K562 (cell line): ENCODE results near the gene ELP1. TPM values are rescaled to one million over a fixed set of nuclear protein-coding genes. Genes with fewer than 3 reads are reported as not detected.

ENCODE experiments used
- ATAC-seq: fragments of 200-7000 bp; cut with Tn5 transposase; 3 replicates; pipeline ENCODE4 v1.9.1; 2020; ENCODE audit warnings: moderate library complexity
- BruUV-seq: library from RNA; stranded (reverse); fragments of 400-500 nt; replicated peaks from 2 replicates; lab custom pipeline; 2021; lab: Mats Ljungman, UMichigan
- CTCF ChIA-PET: fragments of 300-600 bp; formaldehyde crosslinking; extraction: SDS; loops from one replicate; lab custom pipeline; 2021; ENCODE audit warnings: low intra/inter-chr PET ratio; lab: Yijun Ruan, JAX
- POLR2A ChIA-PET: fragments of 300-600, 350-650 bp; sonication (Branson Sonifier 250); formaldehyde crosslinking; extraction: SDS; loops from one replicate; lab custom pipeline; 2021; ENCODE audit warnings: antibody characterized with exemption, inconsistent platforms; lab: Yijun Ruan, JAX
- DNase-seq, 4 experiments: peaks; one replicate each; pipeline versions ENCODE4 v3.0.0 to v3.0.0-alpha.2; 2011 to 2018; ENCODE audit warnings: low spot score in 3 of 4, mixed read lengths in 3 of 4; ENCODE audit errors: extremely low read depth in 1 of 4
- FAIRE-seq: peaks from 2 replicates; lab custom pipeline; 2011; peaks lifted over from hg19 to GRCh38; lab: Jason Lieb, UNC
- H2AFZ ChIP-seq: 2 replicates; pipeline ENCODE4 v1.6.0; 2011; ENCODE audit warnings: low read depth, low read length, control low read depth, inconsistent platforms
- H3K27ac ChIP-seq: fragments of 200-600 bp; 3 replicates; pipeline ENCODE4 v1.8.0; 2011; ENCODE audit warnings: low read depth, mild to moderate bottlenecking, control low read depth, inconsistent platforms, low read length, moderate library complexity, mixed read lengths; ENCODE audit errors: extremely low read depth
- H3K27me3 ChIP-seq, 2 experiments: fragments of 300-600 bp in 1 of 2; 2 replicates in 1 of 2; 3 replicates in 1 of 2; pipeline versions ENCODE4 v1.6.0 to v1.8.0; 2011; ENCODE audit warnings: inconsistent platforms in 2 of 2, low read length in 2 of 2, mild to moderate bottlenecking in 1 of 2, mixed read lengths in 1 of 2, moderate library complexity in 1 of 2; ENCODE audit not compliant: control insufficient read depth in 2 of 2, insufficient read depth in 2 of 2
- H3K36me3 ChIP-seq: fragments of 300-600 bp; 3 replicates; pipeline ENCODE4 v1.8.0; 2011; ENCODE audit warnings: mild to moderate bottlenecking, low read length, inconsistent platforms; ENCODE audit not compliant: control insufficient read depth, insufficient read depth
- H3K4me1 ChIP-seq, 2 experiments: fragments of 200-600 bp in 1 of 2; replicated peaks in 1 of 2; 2 replicates in 1 of 2; 3 replicates in 1 of 2; pipeline versions ENCODE4 v1.5.1 to v1.8.0; 2011; ENCODE audit warnings: inconsistent platforms in 2 of 2, low read length in 2 of 2, mild to moderate bottlenecking in 1 of 2, mixed read lengths in 1 of 2, moderate library complexity in 1 of 2; ENCODE audit not compliant: control insufficient read depth in 2 of 2, insufficient read depth in 2 of 2
- H3K4me2 ChIP-seq: 2 replicates; pipeline ENCODE4 v1.6.1; 2011; ENCODE audit warnings: low read length, control low read depth, inconsistent platforms, mixed read lengths; ENCODE audit not compliant: insufficient read depth
- H3K4me3 ChIP-seq: fragments of 200-600 bp; sonication (generic), shearing (Covaris generic); 2 replicates; pipeline ENCODE4 v1.5.1; 2016; ENCODE audit warnings: control low read depth, inconsistent platforms
- H3K79me2 ChIP-seq: fragments of 200-600 bp; 3 replicates; pipeline ENCODE4 v1.8.0; 2011; ENCODE audit warnings: low read length, inconsistent platforms; ENCODE audit not compliant: control insufficient read depth, insufficient read depth
- H3K9ac ChIP-seq, 2 experiments: 2 replicates each; pipeline versions ENCODE4 v1.6.0 to v1.6.1; 2011; ENCODE audit warnings: low read depth in 2 of 2, low read length in 2 of 2, control low read depth in 1 of 2, inconsistent platforms in 1 of 2, mild to moderate bottlenecking in 1 of 2, mixed read lengths in 1 of 2; ENCODE audit not compliant: insufficient read depth in 1 of 2
- H3K9me1 ChIP-seq: one replicate; pipeline ENCODE4 v1.6.0; 2011; ENCODE audit warnings: inconsistent platforms, mild to moderate bottlenecking, low read length, moderate library complexity; ENCODE audit not compliant: control insufficient read depth, insufficient read depth
- H3K9me3 ChIP-seq: replicated peaks from 2 replicates; pipeline ENCODE4 v1.5.1; 2011; ENCODE audit warnings: low read depth, low read length, inconsistent platforms; ENCODE audit not compliant: control insufficient read depth, insufficient read depth
- H4K20me1 ChIP-seq: replicated peaks from 2 replicates; pipeline ENCODE4 v1.6.1; 2011; ENCODE audit warnings: low read length, inconsistent platforms, mixed read lengths; ENCODE audit not compliant: control insufficient read depth, insufficient read depth
- CEBPZ ChIP-seq: fragments of 150-350 bp; IDR thresholded peaks from 2 replicates; pipeline ENCODE4 v1.6.1; 2014; ENCODE audit warnings: low read depth, mild to moderate bottlenecking, low read length, borderline replicate concordance
- ZFP36 ChIP-seq: fragments of 150-350 bp; IDR thresholded peaks from 2 replicates; pipeline ENCODE4 v1.6.1; 2018; ENCODE audit warnings: low read length, low read depth; ENCODE audit not compliant: partially characterized antibody
- ZNF551 ChIP-seq: fragments of 250-450 bp; sonication (Bioruptor Pico); IDR thresholded peaks from 2 replicates; pipeline ENCODE4 v1.5.0; 2021; ENCODE audit warnings: mild to moderate bottlenecking, moderate library complexity
- WGBS: fragments of 100-300 bp; shearing (Covaris generic); methylation state at CpG from one replicate; pipeline ENCODE4 v1.1.6; 2016; ENCODE audit warnings: low coverage, mixed read lengths; ENCODE audit not compliant: insufficient coverage; ENCODE audit errors: missing lambda C conversion rate; 5-methylcytosine and 5-hydroxymethylcytosine counted together
- in situ Hi-C: fragments of 300-500 bp; cut with MboI; formaldehyde crosslinking; loops from 4 replicates; pipeline ENCODE4 v1.15.0; 2018; ENCODE audit warnings: inconsistent platforms, mixed read lengths
- intact Hi-C: fragments of 100-400 bp; cut with micrococcal nuclease; formaldehyde crosslinking; loops from 2 replicates; pipeline ENCODE4 v1.14.2; 2022
- polyA plus RNA-seq, 8 experiments: library from polyadenylated mRNA; depleted of rRNA in 4 of 8; stranded (reverse) in 5 of 8; unstranded in 3 of 8; fragments of >200 nt; fragmentation: Nextera tagmentation in 2 of 8; fragmentation: Illumina TruSeq in 1 of 8; extraction: Ambion mirVana in 2 of 8; extraction: Trizol in 1 of 8; gene quantifications; 2 replicates each; pipeline versions ENCODE4 v1.2.1 to v1.2.3, GENCODE V29; 2011 to 2014; ENCODE audit warnings: inconsistent platforms in 1 of 8, missing spikeins in 1 of 8
- small RNA-seq: library from RNA; depleted of rRNA; stranded (forward); fragments of <200 nt; gene quantifications from one replicate; pipeline ENCODE3, GENCODE V24; 2014
- total RNA-seq, 7 experiments: library from RNA; depleted of rRNA in 6 of 7; stranded (reverse); fragments of >200 nt in 6 of 7; fragmentation: Illumina TruSeq in 2 of 7; extraction: Trizol in 2 of 7; gene quantifications; 2 replicates each; pipeline versions ENCODE4 v1.2.1 to v1.2.3, GENCODE V29; 2011 to 2021; ENCODE audit warnings: low replicate concordance in 1 of 7

Gene ELP1
- total and polyA plus RNA-seq, 9 of the 15 experiments (the other 6 are each of a cell fraction or from before 2014, with no cell fraction given), result 17.0 to 48.6 (median 39.7) TPM

- Histone ChIP-seq H3K4me2 (no peak overlapping the region), H3K27me3 (no peaks in the 10 kb centered on the region), H4K20me1 (no peaks in the 10 kb centered on the region), H3K9me1 (no peaks in the 10 kb centered on the region), H2AFZ (no peak overlapping the region), H3K9me3 (no peaks in the 10 kb centered on the region), H3K4me1 (no peaks in the 10 kb centered on the region), H3K9ac (no peak overlapping the region), H3K79me2 (no peaks in the 10 kb centered on the region), H3K36me3 (no peaks in the 10 kb centered on the region), H3K4me3 (no peak overlapping the region), H3K27ac (no peak overlapping the region)
- DNase-seq, result no peak
- no peak for ATAC-seq
- in situ Hi-C loops, result no loop called here
- ChIA-PET POLR2A (no interaction called here), CTCF (no interaction called here)
- WGBS, result 3% methylated on average over 3 of the region's 3 CpGs
- no peak for FAIRE-seq
- BruUV-seq, result no TSS peak
- intact Hi-C loops, result no loop called here
- 0 out of 2 replicates have a peak, but pooled peaks have one; percentile 15 for TF ChIP-seq CEBPZ
- TF ChIP-seq ZNF551 (CRISPR knock-in tag), result no peak
- TF ChIP-seq ZFP36, result peak; percentile 84
- TF ChIP-seq, all 486 proteins: peak for 2
Observed at GRCh38 chr9:108823829-108824228, 110.1 kb downstream of the ELP1 start.

Small RNAs within 50 kb of the gene (small RNA-seq; reads per million reads assigned to genes)
- gene AL359692.1, result not detected

Other genes starting within 250 kb of the ELP1 start
- gene ACTL7B, start 78.1 kb downstream of the ELP1 start, total RNA-seq (2014; rRNA removed), result not detected in 2 replicates
- gene ACTL7B, start 78.1 kb downstream of the ELP1 start, total RNA-seq (2014; rRNA removed; fragmentation: Illumina TruSeq; extraction: Trizol), result not detected in 2 replicates
- gene ACTL7B, start 78.1 kb downstream of the ELP1 start, total RNA-seq (2015; rRNA removed; fragmentation: Illumina TruSeq; extraction: Trizol), result not detected in 2 replicates
- not detected in 2 replicates for gene ACTL7B, start 78.1 kb downstream of the ELP1 start, total RNA-seq (2021)
- not detected in 2 replicates for gene ACTL7B, start 78.1 kb downstream of the ELP1 start, polyA plus RNA-seq (2011; rRNA removed)
- not detected in 2 replicates for gene ACTL7B, start 78.1 kb downstream of the ELP1 start, polyA plus RNA-seq (2014; fragmentation: Illumina TruSeq; extraction: Trizol)
- gene ACTL7B, start 78.1 kb downstream of the ELP1 start, polyA plus RNA-seq (2014; fragmentation: Nextera tagmentation; extraction: Ambion mirVana), result not detected
- 0.04 TPM in 1 of 2 replicates, not detected in the other for gene ACTL7B, start 78.1 kb downstream of the ELP1 start, polyA plus RNA-seq (2014; rRNA removed)
- not detected in 2 replicates for gene ACTL7A, start 71.9 kb downstream of the ELP1 start, total RNA-seq (2014; rRNA removed)
- not detected in 2 replicates for gene ACTL7A, start 71.9 kb downstream of the ELP1 start, total RNA-seq (2014; rRNA removed; fragmentation: Illumina TruSeq; extraction: Trizol)
- not detected in 2 replicates for gene ACTL7A, start 71.9 kb downstream of the ELP1 start, total RNA-seq (2015; rRNA removed; fragmentation: Illumina TruSeq; extraction: Trizol)
- not detected in 2 replicates for gene ACTL7A, start 71.9 kb downstream of the ELP1 start, total RNA-seq (2021)
- not detected in 2 replicates for gene ACTL7A, start 71.9 kb downstream of the ELP1 start, polyA plus RNA-seq (2011; rRNA removed)
- gene ACTL7A, start 71.9 kb downstream of the ELP1 start, polyA plus RNA-seq (2014; fragmentation: Illumina TruSeq; extraction: Trizol), result not detected in 2 replicates
- not detected for gene ACTL7A, start 71.9 kb downstream of the ELP1 start, polyA plus RNA-seq (2014; fragmentation: Nextera tagmentation; extraction: Ambion mirVana)
- not detected in 2 replicates for gene ACTL7A, start 71.9 kb downstream of the ELP1 start, polyA plus RNA-seq (2014; rRNA removed)
- gene ABITRAM, start 276 bp upstream of the ELP1 start, total RNA-seq (2014; rRNA removed), result 8.9 and 12.9 TPM in 2 replicates
- gene ABITRAM, start 276 bp upstream of the ELP1 start, total RNA-seq (2014; rRNA removed; fragmentation: Illumina TruSeq; extraction: Trizol), result 24.2 and 24.9 TPM in 2 replicates
- gene ABITRAM, start 276 bp upstream of the ELP1 start, total RNA-seq (2015; rRNA removed; fragmentation: Illumina TruSeq; extraction: Trizol), result 26.4 and 28.9 TPM in 2 replicates
- gene ABITRAM, start 276 bp upstream of the ELP1 start, total RNA-seq (2021), result 18.6 and 19.7 TPM in 2 replicates
- 44.7 and 46.9 TPM in 2 replicates for gene ABITRAM, start 276 bp upstream of the ELP1 start, polyA plus RNA-seq (2011; rRNA removed)
- 37.7 and 47.6 TPM in 2 replicates for gene ABITRAM, start 276 bp upstream of the ELP1 start, polyA plus RNA-seq (2014; fragmentation: Illumina TruSeq; extraction: Trizol)
- 10 to 100 TPM; 26.5 to 34.4 TPM for gene ABITRAM, start 276 bp upstream of the ELP1 start, polyA plus RNA-seq (2014; fragmentation: Nextera tagmentation; extraction: Ambion mirVana)
- gene ABITRAM, start 276 bp upstream of the ELP1 start, polyA plus RNA-seq (2014; rRNA removed), result 27.2 and 28.4 TPM in 2 replicates
- 37.6 and 38.9 TPM in 2 replicates for gene CTNNAL1, start 79.4 kb upstream of the ELP1 start, total RNA-seq (2014; rRNA removed)
- gene CTNNAL1, start 79.4 kb upstream of the ELP1 start, total RNA-seq (2014; rRNA removed; fragmentation: Illumina TruSeq; extraction: Trizol), result 78.0 and 89.1 TPM in 2 replicates
- gene CTNNAL1, start 79.4 kb upstream of the ELP1 start, total RNA-seq (2015; rRNA removed; fragmentation: Illumina TruSeq; extraction: Trizol), result 42.2 and 46.7 TPM in 2 replicates
- 46.9 and 48.8 TPM in 2 replicates for gene CTNNAL1, start 79.4 kb upstream of the ELP1 start, total RNA-seq (2021)
- gene CTNNAL1, start 79.4 kb upstream of the ELP1 start, polyA plus RNA-seq (2011; rRNA removed), result 42.5 and 70.7 TPM in 2 replicates
- gene CTNNAL1, start 79.4 kb upstream of the ELP1 start, polyA plus RNA-seq (2014; fragmentation: Illumina TruSeq; extraction: Trizol), result 53.8 and 57.9 TPM in 2 replicates
- 10 to 100 TPM; 23.2 to 29.8 TPM for gene CTNNAL1, start 79.4 kb upstream of the ELP1 start, polyA plus RNA-seq (2014; fragmentation: Nextera tagmentation; extraction: Ambion mirVana)
- 42.3 and 43.6 TPM in 2 replicates for gene CTNNAL1, start 79.4 kb upstream of the ELP1 start, polyA plus RNA-seq (2014; rRNA removed)
- gene TMEM245, start 185.8 kb upstream of the ELP1 start, total RNA-seq (2014; rRNA removed), result 13.9 and 15.1 TPM in 2 replicates
- 30.5 and 32.8 TPM in 2 replicates for gene TMEM245, start 185.8 kb upstream of the ELP1 start, total RNA-seq (2014; rRNA removed; fragmentation: Illumina TruSeq; extraction: Trizol)
- gene TMEM245, start 185.8 kb upstream of the ELP1 start, total RNA-seq (2015; rRNA removed; fragmentation: Illumina TruSeq; extraction: Trizol), result 29.3 and 31.1 TPM in 2 replicates
- 24.3 and 26.9 TPM in 2 replicates for gene TMEM245, start 185.8 kb upstream of the ELP1 start, total RNA-seq (2021)
- 34.9 and 43.2 TPM in 2 replicates for gene TMEM245, start 185.8 kb upstream of the ELP1 start, polyA plus RNA-seq (2011; rRNA removed)
- gene TMEM245, start 185.8 kb upstream of the ELP1 start, polyA plus RNA-seq (2014; fragmentation: Illumina TruSeq; extraction: Trizol), result 26.0 and 33.7 TPM in 2 replicates
- 10 to 100 TPM in 1 of 2 experiments, 1 to 10 TPM in 1; 8.5 to 12.1 TPM for gene TMEM245, start 185.8 kb upstream of the ELP1 start, polyA plus RNA-seq (2014; fragmentation: Nextera tagmentation; extraction: Ambion mirVana)
- 15.8 and 16.6 TPM in 2 replicates for gene TMEM245, start 185.8 kb upstream of the ELP1 start, polyA plus RNA-seq (2014; rRNA removed)
- not detected in 2 replicates for gene FRRS1L, start 233.1 kb upstream of the ELP1 start, total RNA-seq (2014; rRNA removed)
- gene FRRS1L, start 233.1 kb upstream of the ELP1 start, total RNA-seq (2014; rRNA removed; fragmentation: Illumina TruSeq; extraction: Trizol), result 0.03 and 0.04 TPM in 2 replicates
- 0.04 TPM in 1 of 2 replicates, not detected in the other for gene FRRS1L, start 233.1 kb upstream of the ELP1 start, total RNA-seq (2015; rRNA removed; fragmentation: Illumina TruSeq; extraction: Trizol)
- not detected in 2 replicates for gene FRRS1L, start 233.1 kb upstream of the ELP1 start, total RNA-seq (2021)
- 0.01 TPM in 2 replicates for gene FRRS1L, start 233.1 kb upstream of the ELP1 start, polyA plus RNA-seq (2011; rRNA removed)
- gene FRRS1L, start 233.1 kb upstream of the ELP1 start, polyA plus RNA-seq (2014; fragmentation: Illumina TruSeq; extraction: Trizol), result 0.01 TPM in 1 of 2 replicates, not detected in the other
- gene FRRS1L, start 233.1 kb upstream of the ELP1 start, polyA plus RNA-seq (2014; fragmentation: Nextera tagmentation; extraction: Ambion mirVana), result under 1 TPM in 1 of 2 experiments, not detected in 1; under 0.01 TPM
- 0.04 TPM in 1 of 2 replicates, not detected in the other for gene FRRS1L, start 233.1 kb upstream of the ELP1 start, polyA plus RNA-seq (2014; rRNA removed)